ENCODE measurements around the gene PPM1E. TPM values are rescaled to one million over a fixed set of nuclear protein-coding genes. Genes with fewer than 3 reads are reported as not detected.

PPM1E gene
- total and polyA plus RNA-seq, 7 donors, result 0.01 to 0.24 (median 0.10) TPM; not detected in 3

- no peak for DNase-seq
- WGBS, 3 donors, result 57 to 63% (median 57%) methylated on average over 7 of the region's 7 CpGs
- Histone ChIP-seq H3K27ac (no peak overlapping the region), H3K27me3 (ENCODE audit: insufficient read depth in 3 of 3, low read length in 2 of 3) (no peaks in the 10 kb centered on the region), H3K4me1 (no peaks in the 10 kb centered on the region), H3K36me3 (ENCODE audit: insufficient read depth in 1 of 2, low read depth in 1 of 2) (no peaks in the 10 kb centered on the region), H3K9me3 (no peaks in the 10 kb centered on the region), H3K4me3 (no peak overlapping the region)
- ATAC-seq, result no peak
- intact Hi-C loops (cut with DNase I), result no loop called here
- TF ChIP-seq, protein P1, sequence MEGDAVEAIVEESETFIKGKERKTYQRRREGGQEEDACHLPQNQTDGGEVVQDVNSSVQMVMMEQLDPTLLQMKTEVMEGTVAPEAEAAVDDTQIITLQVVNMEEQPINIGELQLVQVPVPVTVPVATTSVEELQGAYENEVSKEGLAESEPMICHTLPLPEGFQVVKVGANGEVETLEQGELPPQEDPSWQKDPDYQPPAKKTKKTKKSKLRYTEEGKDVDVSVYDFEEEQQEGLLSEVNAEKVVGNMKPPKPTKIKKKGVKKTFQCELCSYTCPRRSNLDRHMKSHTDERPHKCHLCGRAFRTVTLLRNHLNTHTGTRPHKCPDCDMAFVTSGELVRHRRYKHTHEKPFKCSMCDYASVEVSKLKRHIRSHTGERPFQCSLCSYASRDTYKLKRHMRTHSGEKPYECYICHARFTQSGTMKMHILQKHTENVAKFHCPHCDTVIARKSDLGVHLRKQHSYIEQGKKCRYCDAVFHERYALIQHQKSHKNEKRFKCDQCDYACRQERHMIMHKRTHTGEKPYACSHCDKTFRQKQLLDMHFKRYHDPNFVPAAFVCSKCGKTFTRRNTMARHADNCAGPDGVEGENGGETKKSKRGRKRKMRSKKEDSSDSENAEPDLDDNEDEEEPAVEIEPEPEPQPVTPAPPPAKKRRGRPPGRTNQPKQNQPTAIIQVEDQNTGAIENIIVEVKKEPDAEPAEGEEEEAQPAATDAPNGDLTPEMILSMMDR (IDR thresholded peaks at IDR 0.05), result no peak
These were observed 215.2 kb downstream of the PPM1E start for GRCh38 chr17:58970609-58971450.

DNA sequence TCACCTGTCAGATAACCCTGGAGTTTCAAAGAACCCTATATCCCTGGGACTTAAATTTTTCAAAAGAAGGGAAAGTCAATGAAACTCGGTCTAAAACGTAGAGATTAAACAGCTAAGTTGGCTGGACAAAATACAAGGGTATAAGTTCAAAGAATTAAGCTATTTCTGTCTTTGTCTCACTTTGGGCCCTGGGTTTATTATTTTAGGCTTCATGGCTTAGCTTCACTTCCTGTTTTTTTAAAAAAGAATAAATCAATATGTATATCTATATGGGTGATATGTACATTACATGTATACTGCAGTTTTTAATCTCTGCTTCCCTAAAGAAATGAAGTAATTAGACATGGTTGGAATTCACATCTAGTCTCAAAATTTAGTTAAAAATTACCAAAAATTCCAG is 218.7 kb downstream of the PPM1E start:
- H3K4me1 ChIP-seq, result no peaks in the 10 kb centered on the region
- 75 to 86% (median 76%) methylated on average over 2 of the region's 2 CpGs for WGBS, 3 donors
- intact Hi-C loops (cut with DNase I), result no loop called here
- ATAC-seq (no peak), DNase-seq (no peak)
- H3K27me3 ChIP-seq (ENCODE audit: insufficient read depth in 3 of 3, low read length in 2 of 3), result no peaks in the 10 kb centered on the region
- H3K36me3 ChIP-seq (ENCODE audit: insufficient read depth in 1 of 2, low read depth in 1 of 2), result no peaks in the 10 kb centered on the region
- no peak overlapping the region for H3K4me3 ChIP-seq
- no peak overlapping the region for H3K27ac ChIP-seq
- no peaks in the 10 kb centered on the region for H3K9me3 ChIP-seq
- TF ChIP-seq, protein P1 (IDR thresholded peaks at IDR 0.05), result no peak

- TF ChIP-seq, protein P1 (IDR thresholded peaks at IDR 0.05), result no peak
- intact Hi-C loops (cut with DNase I), result no loop called here
- 52 to 68% (median 56%) methylated on average over 3 of the region's 3 CpGs for WGBS, 3 donors
These were observed 220.9 kb downstream of the PPM1E start for GRCh38 chr17:58976541-58976940.

GRCh38 chr17:58980706-58981481 is 225.2 kb downstream of the PPM1E start:
- H3K4me1 ChIP-seq, result no peaks in the 10 kb centered on the region
- WGBS, 3 donors, result 86 to 95% (median 87%) methylated on average over 3 of the region's 3 CpGs
- intact Hi-C loops (cut with DNase I), result no loop called here

More at GRCh38 chr17:58976541-58976940, 220.9 kb downstream of the PPM1E start:
- H3K4me3 ChIP-seq, result no peak overlapping the region
- H3K27ac ChIP-seq, result no peak overlapping the region
- DNase-seq (no peak), ATAC-seq (no peak)
- H3K9me3 ChIP-seq, result no peaks in the 10 kb centered on the region
- H3K4me1 ChIP-seq, result no peaks in the 10 kb centered on the region
- H3K36me3 ChIP-seq (ENCODE audit: insufficient read depth in 1 of 2, low read depth in 1 of 2), result no peaks in the 10 kb centered on the region
- H3K27me3 ChIP-seq (ENCODE audit: insufficient read depth in 3 of 3, low read length in 2 of 3), result no peaks in the 10 kb centered on the region

More at GRCh38 chr17:58980706-58981481, 225.2 kb downstream of the PPM1E start:
- ATAC-seq (no peak), DNase-seq (no peak)
- Histone ChIP-seq H3K36me3 (ENCODE audit: insufficient read depth in 1 of 2, low read depth in 1 of 2) (no peaks in the 10 kb centered on the region), H3K27ac (no peak overlapping the region), H3K9me3 (no peaks in the 10 kb centered on the region), H3K27me3 (ENCODE audit: insufficient read depth in 3 of 3, low read length in 2 of 3) (no peaks in the 10 kb centered on the region), H3K4me3 (no peak overlapping the region)
- TF ChIP-seq, protein P1 (IDR thresholded peaks at IDR 0.05), result no peak

Data from psoas muscle (tissue), 8 donors.